HEK293 (cell line): ENCODE measurements around the gene HDGF.
A peak's percentile ranks its signal among the peaks of the same experiment; 100 is the strongest.

Experiments
- CTCF ChIA-PET: fragments of 350-600 bp; formaldehyde crosslinking; extraction: SDS; loops from one replicate; lab custom pipeline; 2021; ENCODE audit warnings: antibody characterized with exemption; lab: Yijun Ruan, JAX
- POLR2A ChIA-PET: fragments of 300-600 bp; formaldehyde crosslinking; extraction: SDS; loops from one replicate; lab custom pipeline; 2020; ENCODE audit warnings: antibody characterized with exemption, inconsistent platforms; lab: Yijun Ruan, JAX
- H3K27ac ChIP-seq: fragments of 200-500 bp; sonication (Bioruptor generic); 2 replicates; pipeline ENCODE4 v1.5.1; 2014; ENCODE audit warnings: low read depth, low read length, control low read depth, inconsistent platforms; ENCODE audit errors: extremely low read depth
- H3K36me3 ChIP-seq, 2 experiments: fragments of 200-500 bp in 1 of 2; sonication (Bioruptor generic) in 1 of 2; 1 replicate in 1 of 2; 2 replicates in 1 of 2; pipeline ENCODE4 v1.5.1; 2014 to 2017; ENCODE audit warnings: inconsistent platforms in 2 of 2, low read length in 2 of 2; ENCODE audit not compliant: control insufficient read depth in 2 of 2, insufficient read depth in 1 of 2
- H3K4me1 ChIP-seq: fragments of 200-500 bp; sonication (Bioruptor generic); 2 replicates; pipeline ENCODE4 v1.5.1; 2014; ENCODE audit warnings: mild to moderate bottlenecking, low read length, inconsistent platforms; ENCODE audit not compliant: control insufficient read depth, insufficient read depth
- H3K4me3 ChIP-seq: 2 replicates; pipeline ENCODE4 v1.5.1; 2011; ENCODE audit warnings: low read depth, mild to moderate bottlenecking, control low read depth, low read length, moderate library complexity
- H3K9me3 ChIP-seq: fragments of 200-500 bp; sonication (Bioruptor generic); 2 replicates; pipeline ENCODE4 v1.5.1; 2014; ENCODE audit warnings: low read depth, low read length, inconsistent platforms; ENCODE audit not compliant: control insufficient read depth, insufficient read depth
- AEBP2 ChIP-seq: fragments of 450-650 bp; formaldehyde crosslinking; IDR thresholded peaks from 2 replicates; pipeline ENCODE4 v1.5.1; 2016; ENCODE audit warnings: missing biosample characterization, missing genetic modification characterization, borderline replicate concordance
- GLIS1 ChIP-seq: fragments of 450-650 bp; formaldehyde crosslinking; IDR thresholded peaks from 2 replicates; pipeline ENCODE4 v1.5.1; 2016; ENCODE audit warnings: missing biosample characterization, missing genetic modification characterization
- IKZF3 ChIP-seq: fragments of 450-650 bp; IDR thresholded peaks from 2 replicates; pipeline ENCODE4 v1.5.0; 2018; ENCODE audit warnings: missing biosample characterization, mild to moderate bottlenecking, missing genetic modification characterization, moderate library complexity
- KLF17 ChIP-seq: fragments of 450-650 bp; formaldehyde crosslinking; IDR thresholded peaks from 2 replicates; pipeline ENCODE4 v1.5.1; 2016; ENCODE audit warnings: missing biosample characterization, missing genetic modification characterization
- KLF9 ChIP-seq: fragments of 450-650 bp; formaldehyde crosslinking; IDR thresholded peaks from 2 replicates; pipeline ENCODE4 v1.5.1; 2016; ENCODE audit warnings: missing biosample characterization, missing genetic modification characterization, low read depth
- PRDM2 ChIP-seq: fragments of 450-650 bp; formaldehyde crosslinking; IDR thresholded peaks from 2 replicates; pipeline ENCODE4 v1.5.1; 2016; ENCODE audit warnings: missing biosample characterization, missing genetic modification characterization, borderline replicate concordance
- SP7 ChIP-seq: fragments of 450-650 bp; formaldehyde crosslinking; IDR thresholded peaks from 2 replicates; pipeline ENCODE4 v1.5.1; 2016; ENCODE audit warnings: missing biosample characterization, missing genetic modification characterization
- YY1 ChIP-seq: fragments of 450-650 bp; formaldehyde crosslinking; IDR thresholded peaks from 2 replicates; pipeline ENCODE4 v1.5.1; 2018; ENCODE audit warnings: missing biosample characterization, missing genetic modification characterization
- YY2 ChIP-seq: fragments of 450-650 bp; formaldehyde crosslinking; IDR thresholded peaks from 2 replicates; pipeline ENCODE4 v1.5.1; 2016; ENCODE audit warnings: missing biosample characterization, missing genetic modification characterization
- ZBTB11 ChIP-seq: fragments of 450-650 bp; formaldehyde crosslinking; conservative IDR thresholded peaks from 2 replicates; pipeline ENCODE4 v1.5.1; 2016; ENCODE audit warnings: low read depth, missing biosample characterization, missing genetic modification characterization
- ZBTB17 ChIP-seq: fragments of 450-650 bp; formaldehyde crosslinking; IDR thresholded peaks from 2 replicates; pipeline ENCODE4 v1.5.1; 2016; ENCODE audit warnings: missing biosample characterization, missing genetic modification characterization
- ZBTB20 ChIP-seq: fragments of 450-650 bp; formaldehyde crosslinking; IDR thresholded peaks from 2 replicates; pipeline ENCODE4 v1.5.1; 2016; ENCODE audit warnings: missing biosample characterization, missing genetic modification characterization
- ZFP69B ChIP-seq: fragments of 450-650 bp; formaldehyde crosslinking; IDR thresholded peaks from 2 replicates; pipeline ENCODE4 v1.5.1; 2016; ENCODE audit warnings: missing biosample characterization, missing genetic modification characterization
- ZNF335 ChIP-seq: fragments of 450-650 bp; formaldehyde crosslinking; conservative IDR thresholded peaks from 2 replicates; pipeline ENCODE4 v1.5.1; 2016; ENCODE audit warnings: missing biosample characterization, missing genetic modification characterization
- ZNF341 ChIP-seq: fragments of 450-650 bp; formaldehyde crosslinking; IDR thresholded peaks from 2 replicates; pipeline ENCODE4; 2016; ENCODE audit warnings: low read depth, missing biosample characterization, missing genetic modification characterization
- ZNF394 ChIP-seq: fragments of 450-650 bp; formaldehyde crosslinking; IDR thresholded peaks from 2 replicates; pipeline ENCODE4 v1.5.1; 2016; ENCODE audit warnings: missing biosample characterization, missing genetic modification characterization, mild to moderate bottlenecking, moderate library complexity, borderline replicate concordance
- ZNF529 ChIP-seq: fragments of 450-650 bp; formaldehyde crosslinking; IDR thresholded peaks from 2 replicates; pipeline ENCODE4 v1.5.1; 2017; ENCODE audit warnings: missing genetic modification characterization, missing biosample characterization; ENCODE audit not compliant: insufficient replicate concordance
- ZNF600 ChIP-seq: fragments of 450-650 bp; formaldehyde crosslinking; IDR thresholded peaks from 2 replicates; pipeline ENCODE4 v1.5.1; 2016; ENCODE audit warnings: missing biosample characterization, missing genetic modification characterization
- ZNF670 ChIP-seq: fragments of 450-650 bp; formaldehyde crosslinking; IDR thresholded peaks from 2 replicates; pipeline ENCODE4 v1.5.1; 2016; ENCODE audit warnings: missing biosample characterization, missing genetic modification characterization, low read depth
- ZNF692 ChIP-seq: fragments of 450-650 bp; formaldehyde crosslinking; IDR thresholded peaks from 2 replicates; pipeline ENCODE4 v1.5.1; 2016; ENCODE audit warnings: missing biosample characterization, missing genetic modification characterization
- ZNF791 ChIP-seq: fragments of 450-650 bp; formaldehyde crosslinking; IDR thresholded peaks from 2 replicates; pipeline ENCODE4 v1.5.1; 2016; ENCODE audit warnings: missing biosample characterization, missing genetic modification characterization
- ZSCAN30 ChIP-seq: fragments of 450-650 bp; IDR thresholded peaks from 2 replicates; pipeline ENCODE4 v1.5.1; 2018; ENCODE audit warnings: missing biosample characterization, mild to moderate bottlenecking, missing genetic modification characterization, moderate library complexity

HDGF gene

GRCh38 chr1:156746728-156747631 is 4.5 kb downstream of the HDGF start:
- Histone ChIP-seq H3K36me3 (peaks cover 0 to 47% of the 10 kb centered on the region in 2 experiments; a peak in 1 of 3 replicates), H3K27ac (peak overlapping the region; percentile 95), H3K9me3 (no peaks in the 10 kb centered on the region), H3K4me3 (peak overlapping the region; percentile 51), H3K4me1 (peaks cover 11% of the 10 kb centered on the region; the same call in 1 of the 2 replicates)
- POLR2A ChIA-PET: interaction anchor here (0.5 to 3.1 kb wide), 10 partner anchors 9 to 120 kb away, joined by 3 to 24 read pairs (median 5); partner anchors contain the start of genes ISG20L2, METTL25B and PRCC
- CTCF ChIA-PET: interaction anchor here (0.7 to 1.9 kb wide), 7 partner anchors 12 to 113 kb away, joined by 3 to 19 read pairs (median 5); partner anchors contain the start of genes METTL25B and NTRK1
- TF ChIP-seq YY2 (tag by site-specific recombination) (peak; percentile 59; the same call in 1 of the 2 replicates), IKZF3 (tag by site-specific recombination) (peak; percentile 53), KLF17 (tag by site-specific recombination) (peak; percentile 65), AEBP2 (no peak), SP7 (peak; percentile 76), ZFP69B (peak; percentile 48; the same call in 1 of the 2 replicates), ZNF600 (tag by site-specific recombination) (peak; percentile 63), ZNF394 (tag by site-specific recombination) (peak; percentile 56; the same call in 1 of the 2 replicates), KLF9 (peak; percentile 86), GLIS1 (tag by site-specific recombination) (peak; percentile 90), ZNF341 (tag by site-specific recombination) (peak; percentile 96), ZNF791 (tag by site-specific recombination) (no peak), ZSCAN30 (tag by site-specific recombination) (peak; percentile 98), YY1 (tag by site-specific recombination) (peak; percentile 81), ZBTB20 (tag by site-specific recombination) (peak; percentile 97), ZNF670 (tag by site-specific recombination) (no peak), ZBTB11 (tag by site-specific recombination) (peak; percentile 56), ZNF692 (peak; percentile 70), PRDM2 (tag by site-specific recombination) (no peak), ZNF529 (tag by site-specific recombination) (no peak), ZBTB17 (tag by site-specific recombination) (peak; percentile 84; the same call in 1 of the 2 replicates), ZNF335 (tag by site-specific recombination) (peak; percentile 92)
